HG02938 (cell line): ENCODE data around the gene ZNF536.

Experiments used
- ATAC-seq: cut with Tn5 transposase; IDR thresholded peaks from one replicate; pipeline ENCODE4 v1.9.1; 2021; ENCODE audit warnings: mild to moderate bottlenecking, moderate library complexity; ENCODE audit not compliant: unreplicated experiment

The ZNF536 gene

DNA sequence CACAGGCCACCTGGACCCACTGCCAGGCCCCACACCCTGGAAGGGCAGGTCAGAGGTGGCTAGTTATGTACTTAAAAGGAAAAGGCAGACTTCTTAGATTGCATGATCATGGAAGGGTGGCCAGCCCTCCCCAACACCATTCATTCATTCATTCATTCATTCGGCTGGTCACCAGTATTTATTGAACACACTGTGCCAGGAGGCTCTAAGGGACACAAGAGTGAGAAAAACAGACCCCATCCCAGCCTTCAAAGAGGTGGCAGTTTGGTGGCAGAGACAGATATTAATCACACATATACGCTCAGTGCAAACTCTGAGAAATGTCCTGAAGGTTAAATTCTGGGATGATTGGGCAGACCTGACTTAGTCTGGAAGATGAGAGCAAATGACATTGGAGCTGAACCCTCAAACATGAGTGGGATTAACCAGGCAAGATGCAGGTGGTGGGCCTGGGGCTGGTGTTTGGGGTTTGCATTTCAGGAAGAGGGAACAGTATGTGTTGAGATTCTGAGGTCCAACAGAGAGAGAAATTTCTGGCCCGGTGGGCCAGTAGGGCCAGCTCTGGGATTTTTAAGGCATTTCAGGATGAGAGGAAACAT is 147.5 kb downstream of the ZNF536 start:
- ATAC-seq: no peak

DNA sequence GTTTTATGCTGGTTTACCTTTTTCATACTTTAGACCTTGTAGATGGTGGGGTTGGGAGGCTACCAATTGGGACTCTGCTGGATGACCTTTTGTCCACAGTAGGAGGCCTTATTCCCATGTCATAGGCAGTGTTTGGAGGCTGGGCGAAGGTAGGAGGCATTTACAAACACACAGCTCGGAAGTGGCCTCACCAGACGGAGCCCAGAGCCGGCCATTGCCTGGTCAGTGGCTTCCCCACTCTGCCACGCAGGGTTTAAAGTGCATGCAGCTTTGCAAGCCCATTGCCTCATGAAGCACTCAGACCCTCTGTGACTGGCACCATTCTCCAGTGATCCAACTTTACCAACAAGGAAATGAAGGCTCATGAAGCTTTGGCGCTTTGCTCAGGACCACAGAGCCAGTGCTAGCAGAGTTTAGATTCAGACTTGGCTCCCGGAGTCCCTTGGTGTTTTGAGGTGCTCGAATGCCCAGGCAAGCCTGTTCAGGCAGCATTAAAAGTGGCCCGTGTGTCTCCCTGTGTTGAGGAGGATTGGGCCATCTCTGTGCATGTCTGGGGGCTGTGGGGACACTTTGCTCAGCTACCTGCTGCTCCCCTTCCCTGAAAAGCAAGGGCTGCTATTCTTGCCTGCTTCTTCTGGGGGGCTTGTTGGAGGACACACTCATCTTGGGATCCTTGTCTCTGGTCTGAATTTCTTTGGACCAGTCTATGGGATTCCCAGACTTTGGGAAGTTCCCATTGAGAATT is 148.7 kb downstream of the ZNF536 start:
- no peak for ATAC-seq

DNA sequence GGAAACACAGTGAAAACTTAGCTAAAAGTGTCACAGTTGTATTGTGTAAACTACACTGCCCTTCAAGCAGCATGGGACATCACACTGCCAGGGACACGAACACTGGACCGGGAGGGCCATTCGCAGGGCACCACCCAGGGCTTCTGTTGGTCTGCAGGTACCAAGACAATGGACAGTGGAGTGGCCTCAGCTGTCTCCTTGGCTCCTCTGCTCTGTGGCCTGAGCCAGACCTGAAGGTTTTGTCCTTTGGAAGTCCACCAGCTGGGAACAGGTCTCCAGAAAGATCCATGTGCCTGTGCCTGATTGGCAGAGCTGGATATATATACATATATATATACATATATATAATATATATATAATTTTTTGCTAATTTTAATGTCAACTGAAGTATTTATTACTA is 149.8 kb downstream of the ZNF536 start:
- ATAC-seq: no peak

DNA sequence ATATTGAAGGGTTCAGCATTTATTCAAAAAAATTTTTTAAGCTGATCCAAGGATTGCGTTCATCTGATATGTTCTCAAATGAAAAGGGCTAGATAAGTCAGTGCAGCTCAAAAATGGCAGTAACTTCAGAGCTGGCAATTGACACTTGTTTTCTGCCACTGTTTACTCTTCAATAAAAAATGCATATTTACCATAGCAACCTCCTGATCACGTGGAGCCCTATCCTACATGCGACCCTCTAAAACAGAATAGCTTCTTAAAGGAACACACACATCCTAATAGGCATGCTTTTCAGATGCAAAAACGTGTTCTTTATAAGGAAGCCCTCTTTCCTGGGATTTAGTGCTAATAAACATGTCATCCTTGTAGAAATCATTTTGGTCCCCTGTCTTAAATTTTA is 150.2 kb downstream of the ZNF536 start:
- no peak for ATAC-seq

DNA sequence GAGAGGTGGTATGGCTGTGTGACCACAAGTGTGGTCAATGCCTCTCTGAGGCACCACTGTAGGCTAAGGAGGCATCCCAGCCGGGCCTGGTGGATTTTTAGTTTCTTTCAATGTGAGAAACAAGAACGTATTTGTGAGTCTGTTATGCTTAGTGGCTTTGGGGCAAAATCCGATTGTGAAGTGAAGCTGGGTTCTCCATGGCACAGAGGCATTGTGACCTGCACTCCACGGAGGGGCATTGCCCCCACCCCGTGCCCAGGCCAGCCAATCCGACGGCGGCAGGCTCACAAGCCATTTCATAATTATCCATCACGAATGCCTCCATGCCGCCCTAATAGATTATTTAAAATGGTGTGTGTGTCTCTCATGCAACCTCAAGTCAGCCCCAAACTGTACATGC is 151.6 kb downstream of the ZNF536 start:
- ATAC-seq: no peak

DNA sequence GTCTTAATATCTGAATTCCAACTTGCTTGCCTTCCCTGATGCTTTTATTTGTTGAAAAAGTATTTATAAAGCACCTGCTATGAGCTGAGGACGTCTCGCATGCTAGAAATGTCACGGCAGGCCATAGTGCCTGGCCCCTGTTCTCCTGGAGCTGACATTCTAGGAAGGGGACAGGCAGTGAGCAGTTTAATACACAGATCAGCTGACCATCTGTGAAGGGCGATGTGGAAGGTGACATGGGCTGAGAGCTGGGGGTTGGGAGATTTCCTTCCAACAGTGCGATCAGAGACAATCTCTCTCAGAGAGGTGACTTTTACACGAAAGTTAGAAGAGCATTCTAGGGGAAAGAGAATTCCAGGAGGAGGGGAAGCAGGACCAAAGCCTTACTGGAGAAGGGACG is 153.2 kb downstream of the ZNF536 start:
- ATAC-seq: no peak

DNA sequence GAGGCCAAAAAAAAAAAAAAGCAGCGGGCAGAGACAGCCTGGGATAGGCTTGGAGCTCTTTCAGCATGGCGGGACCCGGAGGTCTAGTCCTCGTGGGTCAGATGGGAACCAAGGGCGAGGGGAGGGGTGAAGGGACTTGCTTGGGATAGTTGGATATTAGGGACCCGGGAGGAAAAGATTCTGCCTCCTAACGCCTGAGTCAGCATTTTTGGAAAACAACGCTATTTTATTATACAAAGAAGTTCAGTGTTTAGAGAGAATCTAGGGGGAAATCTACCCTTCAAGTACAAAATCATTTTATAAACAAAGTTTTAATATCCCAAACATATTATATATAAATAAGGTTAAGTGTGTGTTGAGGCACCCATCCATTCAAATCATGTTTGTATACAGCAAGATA is 156.7 kb downstream of the ZNF536 start:
- ATAC-seq: no peak

DNA sequence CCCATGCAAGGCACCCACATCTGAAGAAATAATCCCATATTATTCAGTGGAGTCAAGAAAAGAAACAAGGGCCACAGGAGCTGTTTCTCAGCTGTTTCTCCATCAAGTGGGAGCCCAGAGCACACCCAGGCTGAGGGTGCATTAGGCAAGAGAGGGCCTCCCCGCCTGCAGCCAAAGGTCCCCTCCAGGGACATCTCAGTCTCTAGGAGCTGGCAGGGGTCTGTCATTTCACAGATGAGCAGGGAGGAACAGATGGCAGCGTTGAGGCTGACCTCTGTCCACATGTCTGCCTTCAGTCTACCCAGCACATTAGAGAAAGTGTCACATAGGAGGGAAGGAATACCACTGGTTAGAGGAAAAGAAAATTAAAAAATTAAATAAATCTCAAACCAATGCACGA is 157.7 kb downstream of the ZNF536 start:
- no peak for ATAC-seq

DNA sequence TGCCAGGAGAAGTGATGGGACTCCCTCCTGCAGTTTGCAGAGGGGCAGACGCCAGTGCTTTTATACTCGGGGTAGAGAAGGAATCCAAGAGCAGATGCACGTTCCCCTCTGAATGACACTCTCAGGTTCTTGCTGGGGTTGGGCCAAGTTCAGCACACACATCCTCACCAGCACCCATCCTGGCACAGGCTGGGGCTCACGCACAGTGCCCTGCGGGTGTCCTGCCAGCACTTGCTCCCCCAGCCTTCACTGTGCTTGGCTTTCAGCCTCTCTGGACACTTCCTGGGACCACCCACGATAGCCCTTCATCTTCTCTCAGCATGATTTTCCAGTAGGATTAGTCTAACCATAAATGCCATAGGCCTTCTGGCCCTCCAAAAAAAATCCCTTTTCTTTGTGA is 158.6 kb downstream of the ZNF536 start:
- no peak for ATAC-seq

DNA sequence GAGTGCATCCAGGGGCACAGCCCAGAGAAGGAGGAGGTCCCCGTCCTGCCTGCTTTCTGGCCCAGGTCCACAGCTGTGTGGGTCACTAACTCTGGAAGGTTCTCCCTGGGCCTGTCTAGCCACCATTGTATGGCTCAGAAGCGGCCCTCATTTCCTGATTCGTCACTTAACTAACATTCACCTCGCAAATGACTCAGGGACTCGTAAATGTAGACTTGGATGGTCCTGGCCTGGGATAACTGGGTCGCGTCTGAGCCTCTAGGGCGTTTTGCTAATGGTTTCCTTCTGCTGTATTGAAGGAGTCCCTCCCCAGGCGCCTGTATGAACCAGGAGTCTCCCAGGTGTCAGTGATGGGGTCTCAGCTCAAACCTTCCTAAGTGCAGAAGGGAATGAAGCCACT is 162.8 kb downstream of the ZNF536 start:
- no peak for ATAC-seq

DNA sequence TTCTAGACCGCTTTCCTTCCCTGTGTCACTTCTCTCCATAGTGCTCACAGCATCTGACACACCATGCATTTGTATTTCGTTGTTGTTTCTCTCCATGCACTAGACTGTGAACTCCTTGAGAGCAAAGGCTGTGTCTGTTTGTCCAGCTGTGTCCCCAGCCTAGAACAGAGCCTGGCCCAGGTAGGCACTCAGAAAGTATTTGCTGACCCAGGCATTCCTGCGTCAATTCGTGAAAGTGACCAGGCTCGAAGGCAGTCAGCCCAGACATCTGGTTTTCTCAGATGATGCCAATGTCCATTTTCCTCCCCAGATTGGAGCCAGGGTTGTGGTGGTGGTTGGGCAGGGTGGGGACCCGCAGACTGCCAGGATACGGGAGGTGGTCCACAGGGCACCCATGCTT is 164.8 kb downstream of the ZNF536 start:
- no peak for ATAC-seq

DNA sequence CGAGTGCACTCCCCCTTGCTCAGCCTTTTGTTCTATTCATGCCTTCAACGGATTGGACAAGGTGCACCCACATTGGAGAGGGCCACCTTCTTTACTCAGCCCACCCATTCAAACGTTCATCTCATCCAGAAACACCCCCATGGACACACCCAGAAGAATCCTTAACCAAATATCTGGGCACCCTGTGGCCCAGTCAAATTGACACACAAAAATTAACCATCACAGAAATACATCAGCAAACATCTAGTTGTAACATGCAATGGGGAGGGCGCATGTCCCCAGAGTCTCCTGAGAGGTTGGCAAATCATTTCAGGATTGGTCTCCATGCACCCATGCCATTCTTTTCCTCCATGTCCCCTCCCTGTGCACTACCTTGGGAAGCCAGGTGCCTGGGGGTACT is 167.1 kb downstream of the ZNF536 start:
- no peak for ATAC-seq

DNA sequence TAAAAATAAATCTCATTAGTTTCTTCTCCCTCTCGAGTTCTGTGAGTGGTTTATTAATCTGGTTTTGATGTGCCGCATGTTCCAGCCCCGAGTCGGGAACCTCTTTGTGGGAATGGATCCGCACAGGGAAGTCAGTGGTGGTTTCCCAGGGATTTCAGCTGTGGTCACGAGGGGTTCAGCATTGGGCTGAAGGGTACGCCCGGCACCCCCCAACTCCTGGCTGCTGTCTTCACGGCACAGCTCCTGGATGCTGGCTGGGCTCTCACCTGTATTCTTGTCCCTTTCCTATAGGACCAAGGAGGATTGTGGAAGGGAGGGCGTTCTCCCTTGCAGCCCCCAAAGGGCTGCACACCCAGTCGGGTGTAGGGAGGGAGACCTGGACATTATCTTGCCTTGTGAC is 167.8 kb downstream of the ZNF536 start:
- no peak for ATAC-seq

DNA sequence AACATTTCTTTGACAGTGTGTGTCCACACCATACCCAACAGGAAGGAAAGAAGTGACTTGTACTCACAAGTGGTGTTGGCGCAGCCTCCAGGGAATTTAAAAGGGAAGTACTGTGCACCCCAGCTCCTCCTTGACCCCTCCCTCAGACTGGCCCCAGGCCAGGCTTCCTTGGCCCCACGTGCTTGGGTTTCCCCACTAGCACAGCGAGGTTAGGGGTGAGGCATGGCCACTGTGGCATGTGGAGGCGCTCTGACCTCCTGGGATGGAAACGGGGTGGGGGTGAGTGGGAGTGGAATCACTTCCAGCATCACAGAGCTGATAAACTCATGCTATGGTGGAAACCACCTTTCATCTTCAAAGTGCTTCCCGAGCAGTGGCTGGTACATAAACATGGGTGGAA is 168.6 kb downstream of the ZNF536 start:
- no peak for ATAC-seq

DNA sequence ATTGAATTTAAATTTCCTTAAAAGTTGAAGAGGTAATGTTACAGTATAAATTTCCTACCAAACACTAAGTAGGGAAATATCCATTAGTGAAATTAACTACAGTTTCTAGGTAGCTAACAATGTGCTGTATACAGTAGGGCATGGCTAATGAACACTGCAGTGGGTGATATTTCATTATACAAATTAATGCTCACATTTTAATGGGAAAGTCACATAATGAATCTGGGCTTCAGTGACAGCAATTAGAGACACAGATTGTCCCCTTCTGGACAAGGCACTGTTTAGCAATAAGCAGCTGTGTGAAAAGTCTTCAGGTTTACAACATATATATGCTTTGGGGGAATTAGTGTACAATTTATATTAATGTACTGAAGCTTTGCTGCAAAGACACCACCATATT is 169.4 kb downstream of the ZNF536 start:
- no peak for ATAC-seq

DNA sequence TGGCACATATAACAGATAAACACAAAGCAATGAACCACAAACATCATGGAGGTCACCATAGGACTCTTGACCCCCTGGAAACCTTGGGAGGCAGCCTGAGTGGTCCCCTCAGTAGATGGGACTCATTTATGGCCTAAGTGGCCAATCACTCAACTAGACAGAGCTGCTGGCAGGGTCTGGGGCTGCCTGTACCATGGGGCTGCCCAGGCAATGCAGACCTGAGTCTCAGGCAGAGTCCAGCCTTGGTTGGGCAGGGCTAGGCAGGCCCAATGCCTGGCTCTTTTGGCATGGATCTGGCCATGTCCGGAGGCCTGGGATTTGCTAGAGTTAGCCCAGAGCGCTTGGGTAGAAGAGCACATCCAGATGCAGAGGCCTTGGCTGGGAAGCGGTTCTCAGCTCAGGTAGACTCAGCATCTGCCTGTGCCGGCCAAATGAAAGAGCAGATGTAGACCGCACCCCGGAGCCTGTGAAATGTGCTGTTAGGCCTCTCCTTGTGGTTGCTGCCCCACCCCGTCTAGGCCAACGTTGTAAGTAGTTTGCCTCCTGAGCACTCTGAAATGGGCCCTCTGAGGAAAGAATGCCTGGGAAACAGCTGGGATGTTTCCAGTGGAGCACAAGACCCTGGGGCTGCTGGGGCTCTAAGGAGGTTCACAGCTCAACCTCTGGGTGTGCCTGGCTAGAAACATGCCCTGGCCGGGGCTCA is 171.2 kb downstream of the ZNF536 start:
- no peak for ATAC-seq

DNA sequence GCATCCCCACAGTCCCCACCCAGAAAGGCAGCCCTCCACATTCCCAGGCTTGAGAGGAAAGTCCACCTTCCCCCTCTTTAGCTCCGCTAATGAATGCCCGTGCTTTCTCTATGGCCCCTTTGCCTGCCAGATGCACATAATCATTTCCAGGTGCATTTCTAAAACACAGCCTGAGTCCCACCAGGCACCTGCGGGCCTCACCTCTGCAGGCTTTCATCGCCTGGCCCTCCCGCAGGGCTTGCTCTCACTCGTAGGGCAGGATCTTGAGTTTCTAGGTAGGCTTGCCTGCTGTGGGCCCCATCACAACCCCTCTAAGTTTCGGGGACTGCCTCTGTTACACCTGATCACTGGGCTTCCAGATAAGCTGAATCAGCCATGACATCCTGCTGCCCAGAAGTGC is 173.6 kb downstream of the ZNF536 start:
- no peak for ATAC-seq

DNA sequence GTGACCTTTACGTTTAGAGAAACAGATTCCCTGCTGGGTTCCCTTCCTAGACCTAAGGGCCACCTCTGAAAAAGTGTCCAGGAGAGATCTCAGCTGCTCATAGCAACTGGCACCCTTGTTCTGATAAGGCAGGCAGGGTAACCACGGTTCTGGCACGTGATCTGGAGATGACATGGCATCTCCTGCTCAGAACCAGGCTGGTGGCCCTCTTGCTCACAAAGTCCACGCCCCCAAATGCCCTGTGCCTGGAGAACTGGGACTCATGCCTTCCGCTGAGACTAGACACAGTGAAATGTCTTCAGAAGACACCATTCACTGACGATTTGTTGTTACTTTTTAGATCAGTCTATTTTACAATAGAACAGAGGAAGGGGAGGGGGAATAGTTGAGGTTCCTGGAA is 174.1 kb downstream of the ZNF536 start:
- ATAC-seq: no peak

DNA sequence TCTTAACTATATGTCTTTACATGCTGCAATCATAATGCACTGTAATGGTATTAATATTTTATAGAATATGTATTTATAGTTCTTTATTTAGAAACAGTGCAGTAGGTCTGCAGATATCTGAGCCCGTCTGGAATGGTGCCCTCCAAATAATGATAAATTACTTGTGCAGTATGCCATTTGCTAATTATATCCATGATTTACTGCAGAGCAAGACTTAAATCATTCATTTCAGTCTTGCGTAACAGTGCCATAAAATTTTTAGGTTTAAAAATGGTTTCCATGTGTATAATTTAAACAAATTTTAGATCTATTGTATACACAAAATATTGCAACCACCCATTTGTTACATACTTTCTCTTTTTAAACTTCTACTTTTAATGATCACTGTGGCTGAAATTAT is 175.1 kb downstream of the ZNF536 start:
- ATAC-seq: no peak

DNA sequence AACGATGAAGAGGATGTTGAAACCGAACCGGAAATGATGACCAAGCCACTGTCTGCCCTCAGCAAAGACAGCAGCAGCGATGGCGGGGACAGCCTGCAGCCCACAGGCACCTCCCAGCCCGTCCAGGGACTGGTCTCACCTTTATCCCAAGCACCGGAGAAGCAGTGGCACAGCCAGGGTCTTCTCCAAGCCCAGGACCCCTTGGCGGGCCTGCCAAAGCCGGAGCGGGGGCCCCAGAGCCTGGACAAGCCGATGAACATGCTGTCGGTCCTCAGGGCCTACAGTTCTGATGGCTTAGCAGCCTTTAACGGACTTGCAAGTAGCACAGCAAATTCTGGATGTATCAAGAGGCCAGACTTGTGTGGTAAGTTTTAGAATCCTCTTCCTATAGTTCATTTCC is 177.0 kb downstream of the ZNF536 start:
- ATAC-seq: no peak

DNA sequence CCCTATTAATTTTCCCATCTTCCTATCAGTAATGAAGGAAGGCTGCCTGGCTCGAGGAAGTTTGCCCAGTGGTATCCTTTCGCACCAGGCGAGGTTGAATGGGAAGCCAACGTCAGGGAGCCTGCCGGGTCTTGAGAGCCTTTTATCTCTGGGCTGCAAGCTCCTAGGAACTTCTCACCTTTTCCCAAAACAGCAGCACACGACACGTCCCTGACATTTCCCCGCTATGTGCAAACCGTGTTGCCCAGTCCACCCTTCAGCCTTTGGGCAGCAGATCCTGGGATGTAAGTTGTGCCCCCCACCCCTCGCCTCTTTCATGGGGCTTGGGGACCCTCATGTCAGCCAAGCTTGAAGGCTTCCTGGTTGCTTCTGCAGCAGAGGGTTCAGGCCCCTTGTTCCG is 179.1 kb downstream of the ZNF536 start:
- no peak for ATAC-seq

DNA sequence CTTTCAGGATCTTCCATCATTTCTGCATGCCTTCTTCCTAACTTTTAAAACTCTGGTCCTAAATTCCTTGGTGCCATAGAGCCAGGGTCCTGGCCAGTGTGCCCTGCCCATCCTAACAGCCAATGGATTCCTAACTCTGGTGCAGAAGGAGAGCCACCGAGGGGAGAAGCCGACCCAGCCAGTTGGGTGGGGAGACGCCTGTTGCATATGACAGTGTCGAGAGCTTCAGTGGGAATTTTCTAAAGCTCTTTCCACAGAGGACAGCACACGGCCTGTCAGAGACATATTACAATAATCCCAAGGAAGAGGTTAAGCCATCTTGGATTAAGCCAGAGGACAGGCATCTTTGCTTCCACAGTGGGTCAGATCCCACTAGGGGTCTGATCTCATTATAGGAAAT is 180.4 kb downstream of the ZNF536 start:
- ATAC-seq: no peak
